ENCODE measurements around the gene CCDC136.
A peak's percentile ranks its signal among the peaks of the same experiment; 100 is the strongest.

Gene CCDC136

GRCh38 chr7:128791121-128791971 is at the start of gene CCDC136:
Gene CCDC136, plus strand, starts transcription at chr7:128791968. Its CDS starts 444 bp downstream, at chr7:128792412.
- DNase-seq: peak; percentile 87
- peaks cover 33% of the 10 kb centered on the region for H3K27me3 Mint-ChIP-seq (ENCODE audit: low read depth, poor library complexity)
- H3K9me3 Mint-ChIP-seq: no peaks in the 10 kb centered on the region
- no peak within 1 kb of the TSS for H3K27ac Mint-ChIP-seq
- peaks cover 25% of the 10 kb centered on the region for H3K36me3 Mint-ChIP-seq (ENCODE audit: low read depth)
- no peak for TF ChIP-seq CTCF (IDR thresholded peaks at IDR 0.05)
- H3K4me1 Mint-ChIP-seq: peaks cover 26% of the 10 kb centered on the region
- H3K4me3 Mint-ChIP-seq: peak within 1 kb of the TSS; percentile 89

- no peaks in the 10 kb centered on the region for H3K27me3 Mint-ChIP-seq (ENCODE audit: low read depth, poor library complexity)
- H3K4me3 Mint-ChIP-seq: no peak overlapping the region
- DNase-seq: no peak
- H3K4me1 Mint-ChIP-seq: peaks cover 42% of the 10 kb centered on the region
- peaks cover 40% of the 10 kb centered on the region for H3K36me3 Mint-ChIP-seq (ENCODE audit: low read depth)
- no peak overlapping the region for H3K27ac Mint-ChIP-seq
- TF ChIP-seq CTCF (IDR thresholded peaks at IDR 0.05): no peak
- H3K9me3 Mint-ChIP-seq: peaks cover 7% of the 10 kb centered on the region
Measured at GRCh38 chr7:128742206-128742605, 49.6 kb upstream of the CCDC136 start.

GRCh38 chr7:128743112-128743772 is 48.5 kb upstream of the CCDC136 start:
- H3K27ac Mint-ChIP-seq: no peak overlapping the region
- TF ChIP-seq CTCF (IDR thresholded peaks at IDR 0.05): no peak
- H3K27me3 Mint-ChIP-seq (ENCODE audit: low read depth, poor library complexity): no peaks in the 10 kb centered on the region
- peaks cover 50% of the 10 kb centered on the region for H3K36me3 Mint-ChIP-seq (ENCODE audit: low read depth)
- H3K9me3 Mint-ChIP-seq: peaks cover 7% of the 10 kb centered on the region
- peaks cover 36% of the 10 kb centered on the region for H3K4me1 Mint-ChIP-seq
- no peak overlapping the region for H3K4me3 Mint-ChIP-seq
- DNase-seq: no peak

- no peak overlapping the region for H3K27ac Mint-ChIP-seq
- H3K9me3 Mint-ChIP-seq: peaks cover 7% of the 10 kb centered on the region
- H3K4me3 Mint-ChIP-seq: no peak overlapping the region
- no peak for TF ChIP-seq CTCF (IDR thresholded peaks at IDR 0.05)
- peaks cover 62% of the 10 kb centered on the region for H3K36me3 Mint-ChIP-seq (ENCODE audit: low read depth)
- no peaks in the 10 kb centered on the region for H3K27me3 Mint-ChIP-seq (ENCODE audit: low read depth, poor library complexity)
- DNase-seq: no peak
- H3K4me1 Mint-ChIP-seq: peaks cover 29% of the 10 kb centered on the region
Measured at GRCh38 chr7:128744366-128744905, 47.3 kb upstream of the CCDC136 start.

GRCh38 chr7:128745706-128746105 is 46.1 kb upstream of the CCDC136 start:
- Mint-ChIP-seq H3K9me3 (peaks cover 7% of the 10 kb centered on the region), H3K4me1 (peaks cover 17% of the 10 kb centered on the region), H3K36me3 (ENCODE audit: low read depth) (peaks cover 75% of the 10 kb centered on the region), H3K27me3 (ENCODE audit: low read depth, poor library complexity) (no peaks in the 10 kb centered on the region), H3K4me3 (no peak overlapping the region), H3K27ac (no peak overlapping the region)
- no peak for TF ChIP-seq CTCF (IDR thresholded peaks at IDR 0.05)
- DNase-seq: no peak

Measured in nephron progenitor cell (in vitro differentiated cells).